GM21515 (cell line): ENCODE data around the gene TSPAN17.

Experiments
- ATAC-seq: cut with Tn5 transposase; IDR thresholded peaks from one replicate; pipeline ENCODE4 v1.9.1; 2021; ENCODE audit not compliant: unreplicated experiment

The TSPAN17 gene

GRCh38 chr5:176639981-176640380, 7.3 kb upstream of the TSPAN17 start:
- no peak for ATAC-seq

- no peak for ATAC-seq
Measured at GRCh38 chr5:176640616-176641015, 6.7 kb upstream of the TSPAN17 start.

DNA sequence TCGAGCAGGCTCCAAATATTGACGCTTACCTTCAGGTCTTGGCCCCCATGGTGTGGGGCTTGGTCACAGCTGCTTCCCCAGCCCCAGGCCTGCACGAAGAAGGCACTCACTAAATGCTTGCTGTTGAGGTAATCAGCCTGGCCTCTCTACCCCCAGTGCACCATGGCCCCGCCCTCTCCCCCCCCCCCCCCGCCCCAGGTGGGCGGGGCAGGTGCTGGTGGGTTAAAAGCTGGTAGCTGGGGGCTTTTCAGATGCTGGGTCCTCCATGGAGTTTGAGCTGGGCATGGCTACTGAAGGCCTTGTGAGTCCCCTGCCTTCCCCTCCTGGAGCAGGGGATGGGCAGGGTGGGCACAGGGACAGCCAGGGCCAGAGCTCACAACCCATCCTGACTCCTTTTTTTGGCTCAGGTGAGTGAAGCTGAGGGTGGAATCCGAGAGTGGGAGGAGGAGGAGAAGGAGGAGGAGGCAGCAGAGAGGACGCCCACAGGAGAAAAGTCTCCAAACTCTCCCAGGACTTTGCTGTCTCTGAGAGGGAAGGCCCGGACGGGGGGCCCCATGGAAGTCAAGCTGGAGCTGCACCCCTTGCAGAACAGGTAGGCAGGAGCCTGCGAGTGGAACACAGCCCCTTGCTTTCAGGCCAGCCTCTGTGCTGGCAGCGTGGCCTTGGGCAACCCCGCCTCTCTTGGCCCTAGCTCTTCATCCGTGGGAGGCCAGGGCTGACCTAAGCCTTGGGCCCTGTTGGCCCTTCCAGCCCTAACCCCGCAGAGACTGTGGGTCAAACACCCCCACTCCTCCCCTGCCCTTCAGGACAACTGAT, 4.4 kb upstream of the TSPAN17 start:
- ATAC-seq = no peak

- ATAC-seq = no peak
Measured at GRCh38 chr5:176643491-176644219, 3.6 kb upstream of the TSPAN17 start.

DNA sequence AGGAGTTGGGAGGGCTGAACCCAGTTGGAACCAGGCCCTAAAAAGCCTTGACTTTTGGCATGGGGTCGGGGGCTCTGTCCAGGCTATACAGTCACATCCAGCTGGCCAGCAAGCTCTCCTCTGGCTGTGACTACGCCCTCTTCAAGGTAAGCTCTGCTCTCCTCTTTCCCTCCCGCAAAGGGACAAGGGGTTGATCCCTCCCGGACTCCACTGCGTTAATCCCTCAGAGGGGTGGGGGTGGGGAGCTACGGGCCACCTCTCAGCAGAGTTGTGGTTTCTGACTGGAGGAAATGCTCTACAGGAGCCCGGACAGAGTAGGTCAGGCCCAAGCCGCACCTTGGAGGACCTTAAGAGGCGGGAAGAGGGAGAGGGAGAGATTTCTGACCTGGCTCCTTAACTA, 3.0 kb upstream of the TSPAN17 start:
- no peak for ATAC-seq

- ATAC-seq = no peak
Measured at GRCh38 chr5:176644878-176645670, 2.2 kb upstream of the TSPAN17 start.

DNA sequence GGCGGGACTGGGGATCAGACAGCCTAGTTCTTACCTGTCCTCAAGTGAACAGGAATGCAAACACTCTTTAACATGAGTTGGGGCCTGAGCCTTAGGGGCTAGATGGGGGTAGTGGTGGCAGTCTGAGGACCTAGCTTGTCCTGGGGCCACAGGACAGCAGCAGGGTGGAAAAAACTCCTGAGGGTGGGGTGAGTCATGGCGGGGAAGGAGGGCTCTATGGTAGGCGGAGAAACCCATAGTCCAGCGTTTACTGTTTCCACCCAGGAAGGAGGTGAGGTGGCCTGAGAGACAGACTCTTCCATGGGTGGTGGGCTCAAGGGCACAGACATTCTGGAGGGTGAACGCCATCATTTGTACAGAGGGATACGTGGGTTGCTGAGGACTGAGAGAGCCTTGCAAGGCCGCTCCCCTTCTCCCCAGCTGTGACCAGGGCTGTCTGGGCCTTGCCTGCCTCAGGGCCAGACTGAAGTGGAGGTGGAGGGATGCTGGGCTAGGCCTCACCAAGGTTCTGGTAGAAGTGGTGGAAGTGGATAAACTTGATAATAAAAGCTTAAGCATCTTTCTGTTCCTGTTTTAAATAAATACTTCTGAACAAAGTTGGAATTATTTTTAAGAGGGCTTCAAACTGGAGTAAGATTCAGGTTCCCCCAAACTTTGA, 1.1 kb upstream of the TSPAN17 start:
- ATAC-seq = no peak

GRCh38 chr5:176646707-176647029, 616 bp upstream of the TSPAN17 start:
- no peak for ATAC-seq

DNA sequence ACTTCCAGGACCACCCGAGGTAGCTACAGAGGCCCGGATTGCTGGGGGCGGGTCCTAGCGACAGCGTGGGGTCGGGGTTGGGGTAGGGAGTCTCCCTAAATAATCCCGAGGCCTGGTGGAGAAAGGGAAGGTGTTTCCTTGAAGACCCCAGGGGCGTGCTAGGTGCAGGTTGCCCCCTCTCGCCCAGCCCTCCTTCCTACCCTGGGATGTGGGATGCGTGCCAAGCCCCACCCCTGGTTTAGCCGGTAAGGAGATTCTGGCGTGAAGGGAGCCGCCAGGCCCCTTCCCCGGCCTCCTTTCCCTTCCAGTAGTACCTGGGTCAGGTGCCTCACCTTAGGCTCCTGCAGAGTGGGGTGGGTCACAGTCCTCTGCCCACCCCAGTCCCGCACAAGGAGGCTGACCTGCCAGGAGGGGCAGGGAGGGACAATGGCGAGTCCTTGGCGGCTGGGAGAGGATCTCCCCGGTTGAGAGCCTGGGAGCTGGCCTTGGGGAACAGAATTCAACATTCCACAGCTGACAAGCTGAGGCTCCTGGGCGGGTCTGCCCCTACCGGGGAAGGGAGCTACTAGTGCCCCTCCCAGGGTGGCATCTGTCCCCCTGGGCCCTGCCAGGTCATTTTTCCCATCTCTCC, 674 bp downstream of the TSPAN17 start:
- no peak for ATAC-seq

DNA sequence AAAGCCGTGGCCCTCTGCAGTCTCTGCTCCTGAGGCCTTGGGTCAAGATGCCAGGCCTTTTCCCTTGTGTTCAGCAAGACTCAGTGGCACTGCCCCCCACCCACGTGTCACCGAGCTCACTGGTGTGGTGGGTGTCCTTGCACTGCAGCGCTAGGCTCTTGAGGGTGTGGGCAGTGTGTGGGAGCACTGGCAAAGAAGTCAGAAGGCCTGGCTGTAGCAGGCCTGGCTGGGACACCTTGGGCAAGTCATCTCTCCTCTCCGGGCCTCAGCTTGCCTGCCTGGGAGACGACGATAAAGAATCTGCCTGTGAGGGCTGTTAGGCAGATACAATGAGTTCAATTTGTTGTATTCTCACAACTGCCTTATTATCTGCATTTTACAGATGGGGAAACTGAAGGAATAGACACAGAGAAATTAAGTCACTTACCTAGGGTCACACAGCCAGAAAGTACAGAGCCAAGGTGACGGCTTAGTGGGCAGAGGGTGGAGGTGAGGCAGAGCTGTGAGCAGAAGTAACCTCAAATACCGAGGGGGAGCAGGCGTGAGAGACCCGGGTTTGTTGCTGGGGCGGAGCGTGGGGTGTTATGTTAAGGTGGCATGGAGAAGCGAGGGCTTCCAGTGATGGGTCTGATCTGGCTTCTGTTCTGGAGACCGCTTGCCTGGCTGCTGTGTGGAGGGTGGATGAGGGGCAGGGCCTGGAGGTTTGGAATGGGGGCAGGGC, 1.4 kb downstream of the TSPAN17 start:
- ATAC-seq = no peak

DNA sequence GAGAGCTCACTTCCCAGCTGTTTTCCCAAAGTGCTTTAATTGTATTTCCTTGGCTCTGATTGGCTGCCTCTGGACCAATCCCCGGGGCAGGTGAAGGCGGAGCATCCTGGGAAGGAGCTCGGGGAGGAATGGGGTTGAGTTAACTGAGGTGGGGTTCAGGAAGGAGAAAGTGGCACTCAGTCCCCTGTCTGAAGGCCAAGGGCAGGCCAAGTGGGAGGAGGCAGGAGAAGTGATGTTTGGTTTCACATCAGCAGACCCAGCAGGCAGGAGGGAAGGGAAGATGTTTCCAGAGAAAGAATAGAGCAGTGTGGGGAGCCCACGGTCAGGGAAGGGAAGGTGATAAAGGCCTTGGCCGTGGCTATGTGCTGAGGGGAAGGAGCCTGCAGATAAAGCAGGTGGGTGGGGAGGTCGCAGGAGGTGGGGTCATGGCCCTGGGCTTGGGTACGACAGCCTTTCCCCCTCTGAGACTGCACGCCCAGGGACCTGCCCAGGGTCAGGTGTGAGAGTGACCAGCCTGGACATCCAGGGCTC, 3.1 kb downstream of the TSPAN17 start:
- no peak for ATAC-seq

DNA sequence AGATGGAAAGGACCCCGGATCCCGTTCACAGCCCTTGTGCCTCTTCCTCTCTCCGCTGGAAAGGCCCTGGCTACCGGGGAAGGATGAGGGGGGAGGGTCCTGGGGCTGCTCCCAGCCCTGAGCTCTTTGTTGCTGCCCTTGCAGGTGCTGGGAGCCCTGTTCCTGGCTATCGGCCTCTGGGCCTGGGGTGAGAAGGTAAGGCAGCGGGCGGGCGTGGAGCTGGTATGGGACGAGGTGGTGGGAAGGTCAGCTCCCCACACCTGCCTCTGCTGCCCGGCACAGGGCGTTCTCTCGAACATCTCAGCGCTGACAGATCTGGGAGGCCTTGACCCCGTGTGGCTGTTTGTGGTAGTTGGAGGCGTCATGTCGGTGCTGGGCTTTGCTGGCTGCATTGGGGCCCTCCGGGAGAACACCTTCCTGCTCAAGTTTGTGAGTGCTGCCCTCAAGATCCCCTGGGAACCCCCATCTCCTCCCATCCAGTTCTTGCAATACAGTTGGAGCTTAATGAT, 4.2 kb downstream of the TSPAN17 start:
- no peak for ATAC-seq

GRCh38 chr5:176652136-176652535, 4.9 kb downstream of the TSPAN17 start:
- no peak for ATAC-seq

DNA sequence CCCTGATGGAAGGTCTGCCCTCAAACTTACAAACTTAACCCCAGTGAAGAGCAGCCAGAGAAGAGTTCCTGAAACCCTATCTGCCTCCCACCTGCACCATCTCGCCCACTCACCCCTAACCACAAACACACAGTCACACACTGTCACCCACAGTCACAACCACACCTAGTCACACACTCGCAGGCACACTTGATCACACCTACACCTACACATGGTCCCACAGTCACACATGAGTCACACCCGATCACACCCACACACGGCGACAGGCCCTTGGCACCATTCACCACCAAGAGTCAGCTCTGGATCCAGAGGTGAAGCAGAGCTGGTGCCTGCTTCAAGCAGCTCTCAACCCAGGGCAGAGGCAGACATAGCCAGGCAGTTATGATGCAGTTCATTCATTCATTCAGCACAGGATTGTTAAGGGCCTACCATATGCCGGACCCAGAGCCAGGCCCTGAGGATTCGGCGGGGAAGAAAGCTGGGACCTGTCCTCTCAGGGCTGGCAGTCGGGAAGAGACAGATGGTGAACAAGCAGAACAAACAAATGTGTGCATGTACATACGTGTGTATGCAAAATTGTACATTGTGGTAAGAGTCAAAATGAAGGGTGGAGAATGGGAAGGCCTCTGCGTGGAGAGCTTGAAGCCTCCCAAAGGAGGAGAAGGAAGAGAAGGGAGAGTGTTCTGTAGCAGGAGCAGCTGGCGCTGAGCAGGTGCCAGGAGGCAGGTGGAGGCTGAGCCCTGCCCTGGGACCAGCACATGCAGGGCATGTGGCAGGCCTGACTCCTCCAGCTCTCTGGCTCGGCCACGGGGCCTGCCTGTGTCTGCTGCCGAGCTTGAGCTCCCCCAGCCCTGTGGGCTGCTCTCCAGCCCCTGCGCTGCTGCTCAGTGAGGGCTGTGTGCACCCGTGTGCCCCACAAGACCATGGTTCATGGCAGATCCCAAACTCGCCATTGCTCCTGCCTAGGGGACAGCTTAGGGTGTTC, 6.4 kb downstream of the TSPAN17 start:
- no peak for ATAC-seq

DNA sequence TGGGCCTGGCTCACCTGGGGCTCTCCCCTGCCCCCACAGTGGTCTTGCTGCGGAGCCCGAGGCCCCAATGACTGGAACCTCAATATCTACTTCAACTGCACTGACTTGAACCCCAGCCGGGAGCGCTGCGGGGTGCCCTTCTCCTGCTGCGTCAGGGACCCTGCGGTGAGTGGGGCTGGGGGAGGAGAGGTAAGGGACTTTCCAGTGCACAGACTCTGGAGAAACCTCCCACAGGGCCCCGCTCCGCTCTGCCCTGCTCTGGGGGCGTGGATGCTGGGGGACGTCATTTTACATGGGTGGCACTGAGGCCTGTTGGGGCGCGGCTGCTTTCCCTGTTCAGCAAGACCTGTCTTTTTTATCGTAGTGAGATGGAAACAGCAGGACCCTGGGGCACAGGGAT, 7.6 kb downstream of the TSPAN17 start:
- ATAC-seq = no peak

DNA sequence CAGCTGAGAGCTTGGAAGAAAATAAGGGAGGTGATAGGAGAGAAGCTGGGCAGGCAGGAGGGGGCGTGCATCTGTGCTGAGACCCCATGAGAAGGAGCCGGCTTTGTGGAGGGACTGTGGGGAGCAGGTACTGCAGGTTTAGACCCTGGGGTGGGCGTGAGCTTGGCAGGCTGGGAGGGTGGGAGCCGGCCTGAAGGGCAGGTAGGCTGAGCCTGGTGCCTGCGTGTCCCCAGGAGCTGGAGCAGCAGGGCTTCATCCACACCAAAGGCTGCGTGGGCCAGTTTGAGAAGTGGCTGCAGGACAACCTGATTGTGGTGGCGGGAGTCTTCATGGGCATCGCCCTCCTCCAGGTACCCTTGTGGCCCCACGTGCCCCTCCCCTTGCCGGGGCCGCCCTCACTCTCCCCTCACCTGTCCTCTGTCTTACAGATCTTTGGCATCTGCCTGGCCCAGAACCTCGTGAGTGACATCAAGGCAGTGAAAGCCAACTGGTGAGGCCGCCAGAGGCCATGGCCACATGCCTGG, 9.2 kb downstream of the TSPAN17 start:
- no peak for ATAC-seq

DNA sequence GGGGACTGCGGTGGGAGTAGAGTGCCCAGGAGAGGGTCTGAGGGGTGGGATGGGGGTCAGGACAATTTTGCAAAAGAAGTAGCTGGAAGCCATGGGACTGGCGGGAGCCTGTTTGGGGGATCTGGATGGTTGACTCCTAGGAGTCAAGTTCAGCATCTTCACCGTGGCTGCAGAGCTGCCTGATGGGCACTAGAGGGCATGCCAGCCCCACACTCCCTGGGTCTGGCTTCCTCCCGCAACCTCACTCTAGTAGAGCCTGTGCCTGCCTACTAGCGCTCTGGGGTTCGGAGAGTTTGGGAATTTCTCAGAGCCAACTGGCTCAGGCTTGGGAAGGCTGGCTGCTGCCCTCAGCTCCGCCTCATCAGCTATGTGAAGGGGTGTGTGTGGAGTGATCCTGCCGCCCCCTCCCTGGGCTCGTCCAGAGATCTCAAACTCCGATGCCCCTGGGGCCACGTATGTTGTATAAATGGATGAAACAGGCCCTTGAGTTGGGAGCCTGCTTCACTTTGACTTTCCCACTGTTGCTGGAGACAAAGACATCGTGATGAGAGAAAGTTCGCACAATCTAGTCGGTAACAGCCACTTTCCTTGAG, 10.8 kb downstream of the TSPAN17 start:
- ATAC-seq = no peak
